ENCODE data around the gene P2RY8. TPM values are rescaled to one million over a fixed set of nuclear protein-coding genes. Genes with fewer than 3 reads are reported as not detected.

The P2RY8 gene
- total RNA-seq, 1 donor from 2014 or later: 0.32 TPM

- H3K27ac ChIP-seq: no peak overlapping the region
- Mint-ChIP-seq H3K4me3 (no peak overlapping the region), H3K36me3 (peaks cover 57% of the 10 kb centered on the region), H3K27me3 (ENCODE audit: insufficient read depth, low read depth) (peaks cover 8% of the 10 kb centered on the region), H3K9me3 (peaks cover 35% of the 10 kb centered on the region), H3K4me1 (no peaks in the 10 kb centered on the region), H3K27ac (no peak overlapping the region)
- peaks cover 16% of the 10 kb centered on the region for H3F3A ChIP-seq (ENCODE audit: low read depth)
- no peak overlapping the region for H3K9ac ChIP-seq
- peaks cover 18% of the 10 kb centered on the region for H3K36me3 ChIP-seq
- no peak overlapping the region for H3K4me3 ChIP-seq
- H3K4me2 ChIP-seq: no peak overlapping the region
- H3K4me1 ChIP-seq: peaks cover 5% of the 10 kb centered on the region
- H3K9me3 ChIP-seq (ENCODE audit: low read depth): no peaks in the 10 kb centered on the region
- H3K79me2 ChIP-seq (ENCODE audit: low read depth): no peaks in the 10 kb centered on the region
- TF ChIP-seq EZH2phosphoT487 (IDR thresholded peaks at IDR 0.05) (no peak), CTCF (IDR thresholded peaks at IDR 0.05) (no peak), EZH2 (IDR thresholded peaks at IDR 0.05) (no peak)
- no peaks in the 10 kb centered on the region for H3K27me3 ChIP-seq
- DNase-seq (ENCODE audit: low spot score): no peak
- no peak overlapping the region for H2AFZ ChIP-seq (replicated peaks)
- no peaks in the 10 kb centered on the region for H4K20me1 ChIP-seq (ENCODE audit: low read depth)
Observed at GRCh38 chrX:1423215-1423614, 113.8 kb downstream of the P2RY8 start.

- peaks cover 21% of the 10 kb centered on the region for H3F3A ChIP-seq (ENCODE audit: low read depth)
- Mint-ChIP-seq H3K27ac (no peak overlapping the region), H3K27me3 (ENCODE audit: insufficient read depth, low read depth) (peaks cover 8% of the 10 kb centered on the region), H3K4me1 (no peaks in the 10 kb centered on the region), H3K9me3 (peaks cover 35% of the 10 kb centered on the region), H3K4me3 (no peak overlapping the region), H3K36me3 (peaks cover 53% of the 10 kb centered on the region)
- peaks cover 18% of the 10 kb centered on the region for H3K36me3 ChIP-seq
- H3K4me3 ChIP-seq: no peak overlapping the region
- H3K9me3 ChIP-seq (ENCODE audit: low read depth): no peaks in the 10 kb centered on the region
- no peaks in the 10 kb centered on the region for H3K79me2 ChIP-seq (ENCODE audit: low read depth)
- no peak overlapping the region for H3K4me2 ChIP-seq
- H4K20me1 ChIP-seq (ENCODE audit: low read depth): no peaks in the 10 kb centered on the region
- DNase-seq (ENCODE audit: low spot score): no peak
- H3K4me1 ChIP-seq: peaks cover 5% of the 10 kb centered on the region
- no peaks in the 10 kb centered on the region for H3K27me3 ChIP-seq
- TF ChIP-seq CTCF (IDR thresholded peaks at IDR 0.05) (no peak), EZH2phosphoT487 (IDR thresholded peaks at IDR 0.05) (no peak), EZH2 (IDR thresholded peaks at IDR 0.05) (no peak)
- H3K27ac ChIP-seq: no peak overlapping the region
- no peak overlapping the region for H2AFZ ChIP-seq (replicated peaks)
- H3K9ac ChIP-seq: no peak overlapping the region
Observed at GRCh38 chrX:1422135-1422465, 114.9 kb downstream of the P2RY8 start.

GRCh38 chrX:1421433-1422134 is 115.4 kb downstream of the P2RY8 start:
- TF ChIP-seq CTCF (IDR thresholded peaks at IDR 0.05) (no peak), EZH2phosphoT487 (IDR thresholded peaks at IDR 0.05) (no peak), EZH2 (IDR thresholded peaks at IDR 0.05) (no peak)
- H3K79me2 ChIP-seq (ENCODE audit: low read depth): no peaks in the 10 kb centered on the region
- peaks cover 18% of the 10 kb centered on the region for H3K36me3 ChIP-seq
- Mint-ChIP-seq H3K27me3 (ENCODE audit: insufficient read depth, low read depth) (peaks cover 8% of the 10 kb centered on the region), H3K9me3 (peaks cover 35% of the 10 kb centered on the region), H3K36me3 (peaks cover 49% of the 10 kb centered on the region), H3K4me1 (no peaks in the 10 kb centered on the region), H3K4me3 (no peak overlapping the region), H3K27ac (no peak overlapping the region)
- H3K9me3 ChIP-seq (ENCODE audit: low read depth): no peaks in the 10 kb centered on the region
- no peaks in the 10 kb centered on the region for H3K27me3 ChIP-seq
- H3F3A ChIP-seq (ENCODE audit: low read depth): peaks cover 21% of the 10 kb centered on the region
- no peak for DNase-seq (ENCODE audit: low spot score)
- no peak overlapping the region for H3K9ac ChIP-seq
- no peak overlapping the region for H3K27ac ChIP-seq
- H3K4me1 ChIP-seq: peaks cover 5% of the 10 kb centered on the region
- H3K4me3 ChIP-seq: no peak overlapping the region
- H4K20me1 ChIP-seq (ENCODE audit: low read depth): no peaks in the 10 kb centered on the region
- H2AFZ ChIP-seq (replicated peaks): no peak overlapping the region
- H3K4me2 ChIP-seq: no peak overlapping the region

All from neural progenitor cell (in vitro differentiated cells).